ENCODE data around the gene POLR1D.

GRCh38 chr13:27641711-27642502 is 20.2 kb downstream of the POLR1D start:
- TF ChIP-seq GABPA (IDR thresholded peaks at IDR 0.05 in 1 of 2, conservative IDR thresholded peaks at IDR 0.05 in 1 of 2) = no peak
- TF ChIP-seq CTCF (IDR thresholded peaks at IDR 0.05; ENCODE audit: low read depth, low read length, missing input control) = no peak
- TF ChIP-seq MAX (IDR thresholded peaks at IDR 0.05) = no peak
- no peak for TF ChIP-seq RAD21 (IDR thresholded peaks at IDR 0.05)
- TF ChIP-seq TAF1 (conservative IDR thresholded peaks at IDR 0.05) = no peak
- no peak for TF ChIP-seq NR2F2 (IDR thresholded peaks at IDR 0.05)
- TF ChIP-seq YY1 (IDR thresholded peaks at IDR 0.05) = no peak
